Left ventricle myocardium inferior (tissue), 1 donor: ENCODE data around the gene RPS8. TPM values are rescaled to one million over a fixed set of nuclear protein-coding genes. Genes with fewer than 3 reads are reported as not detected.
A peak's percentile ranks its signal among the peaks of the same experiment; 100 is the strongest.

Experiments used
- DNase-seq: peaks from one replicate; pipeline ENCODE4 v3.0.0-alpha.2; 2020
- H3K27ac ChIP-seq: fragments of 200-600 bp; replicated peaks from 2 replicates; pipeline ENCODE4 v1.8.0; 2021
- H3K27me3 ChIP-seq: fragments of 200-600 bp; 2 replicates; pipeline ENCODE4 v1.8.0; 2021; ENCODE audit warnings: low read depth
- H3K36me3 ChIP-seq: fragments of 200-600 bp; 2 replicates; pipeline ENCODE4 v1.8.0; 2021
- H3K4me1 ChIP-seq: fragments of 200-600 bp; 2 replicates; pipeline ENCODE4 v1.8.0; 2021
- H3K4me3 ChIP-seq: fragments of 200-600 bp; 2 replicates; pipeline ENCODE4 v1.8.0; 2021; ENCODE audit warnings: mild to moderate bottlenecking, moderate library complexity
- H3K9me3 ChIP-seq: fragments of 200-600 bp; replicated peaks from 2 replicates; pipeline ENCODE4 v1.8.0; 2021
- intact Hi-C: fragments of 100-400 bp; cut with micrococcal nuclease; formaldehyde crosslinking; loops from one replicate; pipeline ENCODE4 v1.11.0; 2022
- total RNA-seq: library from RNA; stranded (reverse); fragmentation: NEBNext Ultra II Directional; extraction: Animal tissue kit (Norgen Biotek cat#: 25700); gene quantifications from one replicate; pipeline ENCODE4 v1.2.1, GENCODE V29; 2021
- TF ChIP-seq, protein P1 (sequence below): fragments of 200-600 bp; IDR thresholded peaks from 2 replicates; pipeline ENCODE4 v1.8.0; 2021; ENCODE audit warnings: antibody characterized with exemption, mild to moderate bottlenecking, borderline replicate concordance
- donor health status: DM: no; HTN: yes; CAD: no; lungs with severe emphysema.

The RPS8 gene
- total RNA-seq, 1 donor from 2014 or later, result 717 TPM

DNA sequence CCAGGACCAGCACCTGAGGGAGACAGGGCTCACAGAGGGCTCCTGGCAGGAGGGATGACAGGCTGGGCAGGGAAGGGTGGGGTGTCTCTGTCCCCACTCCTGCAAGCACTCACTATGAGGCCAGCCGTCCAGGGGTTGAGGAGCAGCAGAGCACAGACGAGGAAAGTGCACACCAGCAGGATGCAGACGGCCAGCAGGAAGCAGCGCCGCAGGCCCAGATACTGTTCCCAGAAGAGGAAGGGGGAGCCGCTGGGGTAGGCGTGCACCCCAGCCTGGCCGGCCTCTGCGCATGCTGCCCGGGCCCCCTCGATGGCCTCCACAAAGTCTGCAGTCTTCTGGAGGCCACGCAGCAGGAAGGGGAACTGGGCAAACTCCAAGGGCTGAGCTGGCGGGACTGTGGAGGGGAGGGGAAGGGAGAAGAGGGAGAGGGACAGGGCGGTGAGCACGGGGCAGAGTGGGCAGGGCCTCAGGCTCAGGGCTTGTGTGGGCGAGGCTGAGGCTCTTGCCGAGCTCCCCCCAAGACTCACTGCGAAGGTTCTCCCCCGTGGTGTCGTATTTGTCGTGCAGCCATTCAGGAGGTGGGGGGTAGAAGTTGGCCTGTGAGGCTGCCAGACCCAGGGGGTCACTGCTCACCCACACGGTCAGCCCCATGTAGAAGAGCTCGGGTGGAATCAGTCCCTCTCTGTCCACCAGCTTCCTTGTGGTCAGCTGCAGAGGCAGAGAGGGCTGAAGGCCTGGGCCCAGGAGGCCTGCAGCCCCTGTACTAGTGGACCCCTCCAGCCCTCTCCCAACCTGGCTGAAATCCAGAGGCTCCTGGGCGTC, 51.2 kb downstream of the RPS8 start:
- DNase-seq, result peak; percentile 75
- Histone ChIP-seq H3K27ac (peak overlapping the region; percentile 59), H3K4me1 (peaks cover 7% of the 10 kb centered on the region), H3K4me3 (peak overlapping the region; percentile 36), H3K27me3 (no peaks in the 10 kb centered on the region), H3K36me3 (no peaks in the 10 kb centered on the region), H3K9me3 (no peaks in the 10 kb centered on the region)
- TF ChIP-seq, protein P1, sequence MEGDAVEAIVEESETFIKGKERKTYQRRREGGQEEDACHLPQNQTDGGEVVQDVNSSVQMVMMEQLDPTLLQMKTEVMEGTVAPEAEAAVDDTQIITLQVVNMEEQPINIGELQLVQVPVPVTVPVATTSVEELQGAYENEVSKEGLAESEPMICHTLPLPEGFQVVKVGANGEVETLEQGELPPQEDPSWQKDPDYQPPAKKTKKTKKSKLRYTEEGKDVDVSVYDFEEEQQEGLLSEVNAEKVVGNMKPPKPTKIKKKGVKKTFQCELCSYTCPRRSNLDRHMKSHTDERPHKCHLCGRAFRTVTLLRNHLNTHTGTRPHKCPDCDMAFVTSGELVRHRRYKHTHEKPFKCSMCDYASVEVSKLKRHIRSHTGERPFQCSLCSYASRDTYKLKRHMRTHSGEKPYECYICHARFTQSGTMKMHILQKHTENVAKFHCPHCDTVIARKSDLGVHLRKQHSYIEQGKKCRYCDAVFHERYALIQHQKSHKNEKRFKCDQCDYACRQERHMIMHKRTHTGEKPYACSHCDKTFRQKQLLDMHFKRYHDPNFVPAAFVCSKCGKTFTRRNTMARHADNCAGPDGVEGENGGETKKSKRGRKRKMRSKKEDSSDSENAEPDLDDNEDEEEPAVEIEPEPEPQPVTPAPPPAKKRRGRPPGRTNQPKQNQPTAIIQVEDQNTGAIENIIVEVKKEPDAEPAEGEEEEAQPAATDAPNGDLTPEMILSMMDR, result no peak
- intact Hi-C loops, result no loop called here

- no peak for DNase-seq
- Histone ChIP-seq H3K4me3 (no peak overlapping the region), H3K9me3 (no peaks in the 10 kb centered on the region), H3K27me3 (no peaks in the 10 kb centered on the region), H3K27ac (peak overlapping the region; percentile 59), H3K36me3 (no peaks in the 10 kb centered on the region), H3K4me1 (peaks cover 7% of the 10 kb centered on the region)
- TF ChIP-seq, protein P1, result no peak
- intact Hi-C loops, result no loop called here
Measured at GRCh38 chr1:44827197-44828002, 52.1 kb downstream of the RPS8 start.

GRCh38 chr1:44828003-44828651, 52.8 kb downstream of the RPS8 start:
- H3K9me3 ChIP-seq, result no peaks in the 10 kb centered on the region
- H3K4me1 ChIP-seq, result peaks cover 7% of the 10 kb centered on the region
- H3K27ac ChIP-seq, result no peak overlapping the region
- TF ChIP-seq, protein P1, result no peak
- H3K36me3 ChIP-seq, result no peaks in the 10 kb centered on the region
- H3K4me3 ChIP-seq, result no peak overlapping the region
- H3K27me3 ChIP-seq, result no peaks in the 10 kb centered on the region
- intact Hi-C loops, result no loop called here
- DNase-seq, result no peak

Other genes starting within 250 kb of the RPS8 start
- 11.5 TPM for gene TMEM53, start 101.1 kb upstream of the RPS8 start, total RNA-seq
- 1.1 TPM for gene ARMH1, start 100.8 kb upstream of the RPS8 start, total RNA-seq
- not detected for gene RNU5D-1, start 44.4 kb upstream of the RPS8 start, total RNA-seq
- 1.6 TPM for gene KIF2C, start 35.7 kb upstream of the RPS8 start, total RNA-seq
- gene BEST4, start 12.6 kb downstream of the RPS8 start, total RNA-seq, result 0.11 TPM
- gene PLK3, start 24.8 kb downstream of the RPS8 start, total RNA-seq, result 5.4 TPM
- 1.9 TPM for gene DYNLT4, start 31.8 kb downstream of the RPS8 start, total RNA-seq
- gene BTBD19, start 33.0 kb downstream of the RPS8 start, total RNA-seq, result 3.5 TPM
- 0.25 TPM for gene PTCH2, start 67.7 kb downstream of the RPS8 start, total RNA-seq
- 42.1 TPM for gene EIF2B3, start 211.1 kb downstream of the RPS8 start, total RNA-seq
- 19.1 TPM for gene HECTD3, start 235.8 kb downstream of the RPS8 start, total RNA-seq
- 67.5 TPM for gene UROD, start 236.7 kb downstream of the RPS8 start, total RNA-seq